T-helper 22 cell (primary cell): ENCODE results near the gene TCERG1.
"Not testable (repeated sequence)": the region's sequence is repeated elsewhere in the genome, so short reads cannot be mapped to it uniquely, and the experiment has no call there.

Experiments
- DNase-seq: peaks from one replicate; pipeline ENCODE4 v3.0.0-alpha.2; 2020; ENCODE audit warnings: low read depth

TCERG1 gene

DNA sequence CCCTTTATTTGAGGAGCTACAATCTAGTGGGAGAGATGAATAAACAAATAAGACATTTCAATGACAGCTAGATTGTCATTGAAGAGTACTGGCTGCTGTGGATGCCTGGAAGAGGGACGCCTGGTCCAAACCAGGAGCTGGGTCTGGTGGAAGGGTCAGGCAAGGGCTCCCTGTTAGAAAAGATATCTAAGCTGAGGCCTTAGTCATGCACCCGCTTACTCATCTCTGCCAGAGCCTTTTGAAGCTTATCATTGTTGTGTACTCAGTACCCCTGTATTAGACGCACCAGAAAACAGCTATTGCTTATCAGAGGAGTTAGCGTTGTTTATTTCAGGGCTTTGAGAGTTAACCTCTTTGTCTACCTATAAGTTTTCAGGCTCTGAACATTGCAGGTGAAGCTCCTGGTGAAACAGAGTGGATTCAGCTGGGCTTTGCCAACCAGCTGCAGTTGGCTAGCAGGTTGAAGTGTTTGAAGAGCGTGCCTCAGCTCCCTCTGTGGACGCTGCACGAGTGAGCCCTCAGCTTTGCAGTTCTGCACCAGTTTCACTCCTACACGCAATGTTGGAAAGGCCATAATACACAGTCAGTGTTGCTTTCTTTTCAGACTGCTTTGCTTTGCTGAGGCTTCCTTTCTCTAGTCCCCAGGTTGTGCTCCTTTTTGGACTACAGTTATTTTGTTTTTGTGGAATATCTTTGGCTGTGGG is 74.4 kb downstream of the TCERG1 start:
- DNase-seq, result no peak

DNA sequence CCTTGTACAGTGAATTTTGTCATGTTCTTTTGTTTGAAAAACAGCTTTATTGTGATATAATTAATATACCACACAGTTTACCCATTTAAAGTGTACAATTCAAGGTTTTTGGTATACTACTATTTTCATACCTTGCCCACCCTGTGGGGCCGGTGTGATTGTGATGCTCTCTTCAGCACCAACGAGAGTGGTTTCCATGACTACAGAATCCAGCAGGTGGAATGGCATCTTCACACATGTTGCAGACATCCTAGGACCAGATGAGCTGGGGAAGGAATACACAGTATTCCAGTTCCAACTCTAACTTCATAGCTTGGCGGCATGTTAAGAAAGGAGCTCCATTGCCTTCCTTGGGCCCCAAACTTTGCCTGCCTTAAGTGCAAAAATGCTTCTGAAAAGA is 76.6 kb downstream of the TCERG1 start:
- no peak for DNase-seq

DNA sequence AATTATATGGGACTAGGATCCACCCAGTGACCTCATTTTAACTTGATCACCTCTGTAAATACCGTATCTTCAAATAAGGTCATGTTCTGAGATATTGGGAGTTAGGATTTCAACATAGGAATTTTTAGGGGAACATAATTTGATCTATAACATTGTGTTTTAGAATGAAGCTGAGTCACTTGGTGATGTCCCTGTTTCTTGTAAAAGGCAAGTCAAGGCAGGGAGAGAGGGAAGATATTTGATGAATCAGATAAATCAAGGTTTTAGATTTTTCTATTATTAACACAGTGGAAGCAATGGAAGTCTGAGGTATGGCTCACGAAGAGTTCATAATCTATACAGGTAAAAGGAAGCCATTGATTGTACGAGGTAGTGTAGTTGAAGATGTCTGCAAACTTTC is 80.7 kb downstream of the TCERG1 start:
- DNase-seq, result no peak

DNA sequence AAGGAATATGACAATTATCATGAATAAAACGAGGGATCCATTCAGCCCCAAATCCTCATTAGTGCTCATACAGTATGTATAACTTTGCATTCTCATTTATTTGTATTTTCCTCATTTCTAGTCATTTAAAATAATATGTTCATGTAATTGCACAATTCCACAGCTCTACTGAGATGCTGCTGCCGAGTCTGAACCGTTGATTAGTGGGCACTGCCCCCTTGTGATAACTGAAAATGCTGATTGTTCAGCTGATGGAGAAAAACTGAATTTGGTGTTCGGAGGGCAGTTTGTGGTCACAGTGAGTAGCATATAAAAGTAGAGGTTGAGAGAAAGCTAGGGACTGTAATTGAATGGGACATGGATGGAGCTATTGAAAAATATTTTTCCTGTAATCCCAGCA is 81.1 kb downstream of the TCERG1 start:
- DNase-seq, result no peak

DNA sequence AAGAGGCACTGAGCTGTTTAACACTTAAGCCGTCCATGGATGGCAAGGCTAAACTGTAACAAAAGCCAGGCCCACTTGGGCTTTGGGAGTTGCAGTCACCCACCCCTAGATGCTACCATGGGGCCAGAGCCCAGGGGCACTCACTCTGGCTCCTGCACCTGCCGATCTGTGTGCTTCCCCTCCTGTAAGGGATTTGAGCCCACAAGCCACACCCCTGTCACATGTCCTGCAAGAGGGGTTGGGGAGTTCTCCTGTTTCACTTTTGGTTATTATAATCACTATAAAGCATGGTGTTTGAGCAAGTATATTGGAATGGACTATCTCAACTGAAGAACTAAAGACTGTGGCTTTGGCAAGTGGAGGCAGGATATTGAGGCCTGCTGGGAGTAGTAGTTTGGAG is 82.9 kb downstream of the TCERG1 start:
- no peak for DNase-seq

DNA sequence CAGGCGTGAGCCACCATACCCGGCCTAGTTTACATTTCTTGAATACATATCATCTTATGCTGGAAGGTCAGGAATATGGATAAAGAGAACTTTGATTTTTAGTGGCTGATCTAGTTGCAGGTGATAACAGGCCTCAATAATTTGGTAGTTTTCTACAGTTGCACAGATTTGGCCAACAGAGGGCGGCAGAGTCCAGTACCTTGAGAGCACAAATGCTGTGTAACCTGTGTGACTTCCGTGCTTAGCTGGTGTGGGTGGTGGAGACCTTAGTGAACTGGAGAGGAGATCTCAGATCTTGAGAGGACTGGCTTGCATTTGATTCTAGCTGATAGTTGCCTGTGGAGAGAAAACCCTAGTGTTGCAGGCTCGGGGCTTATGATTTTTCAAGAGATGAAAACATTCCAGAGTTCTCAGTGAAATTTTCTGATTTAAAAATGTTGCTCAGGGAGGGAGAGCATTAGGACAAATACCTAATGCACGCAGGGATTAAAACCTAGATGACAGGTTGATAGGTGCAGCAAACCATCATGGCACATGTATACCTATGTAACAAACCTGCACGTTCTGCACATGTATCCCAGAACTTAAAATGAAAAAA is 86.2 kb downstream of the TCERG1 start:
- DNase-seq, result peak; percentile 13

DNA sequence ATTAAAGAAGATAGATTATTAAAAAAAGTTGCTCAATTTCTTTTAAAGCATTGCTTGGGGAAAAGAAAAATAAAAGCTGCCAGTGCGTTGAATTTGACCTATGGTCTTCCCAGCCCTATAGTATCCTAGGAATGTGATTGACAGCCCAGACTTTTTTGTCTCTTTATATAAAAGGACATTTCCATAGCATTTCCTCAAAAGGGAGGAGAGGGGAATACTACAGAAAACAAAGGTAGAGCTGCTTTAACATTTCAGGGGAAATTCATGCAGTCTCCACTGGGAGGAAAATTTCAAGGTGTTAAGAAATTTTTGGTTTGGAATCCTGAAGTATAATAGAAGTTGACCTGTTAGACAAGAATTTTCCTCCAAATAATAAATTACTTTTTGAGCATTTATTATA is 86.7 kb downstream of the TCERG1 start:
- DNase-seq, result no peak

DNA sequence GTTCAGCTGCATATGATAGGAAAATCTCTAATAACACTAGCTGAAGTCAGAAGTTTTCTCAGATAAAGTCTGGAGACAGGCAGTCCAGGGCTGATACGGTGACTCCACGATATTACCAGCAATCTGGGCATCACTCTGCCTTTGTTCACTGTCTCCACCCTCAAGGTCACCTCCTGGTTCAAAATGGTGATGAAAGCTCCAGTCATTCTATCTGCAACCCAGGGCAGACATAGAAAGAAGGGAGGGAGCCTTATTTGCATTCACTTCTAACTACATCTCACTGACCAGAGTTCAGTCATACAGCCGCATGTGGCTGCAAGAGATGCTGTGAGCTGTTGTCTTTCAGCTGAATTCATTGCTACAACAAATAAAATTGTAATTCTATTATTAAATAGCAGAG is 91.3 kb downstream of the TCERG1 start:
- DNase-seq, result no peak

DNA sequence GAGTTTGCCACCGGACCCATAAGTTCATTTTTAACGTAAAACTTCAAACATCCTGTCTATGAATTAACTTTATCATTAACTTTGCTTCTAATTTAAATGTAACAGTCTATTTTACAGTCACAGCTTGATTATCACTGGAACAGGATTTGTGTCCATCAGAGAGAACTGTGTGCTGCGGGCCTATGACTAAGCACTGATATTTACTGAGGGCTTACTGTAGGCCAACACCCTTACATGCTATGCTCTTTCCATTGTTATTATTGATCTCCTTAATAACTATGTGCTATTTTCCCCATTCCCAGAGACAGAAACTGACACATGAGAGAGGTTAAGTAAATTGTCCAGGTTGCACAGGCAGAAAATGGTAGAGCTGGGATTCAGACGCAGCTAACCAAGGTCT is 92.8 kb downstream of the TCERG1 start:
- DNase-seq, result no peak

DNA sequence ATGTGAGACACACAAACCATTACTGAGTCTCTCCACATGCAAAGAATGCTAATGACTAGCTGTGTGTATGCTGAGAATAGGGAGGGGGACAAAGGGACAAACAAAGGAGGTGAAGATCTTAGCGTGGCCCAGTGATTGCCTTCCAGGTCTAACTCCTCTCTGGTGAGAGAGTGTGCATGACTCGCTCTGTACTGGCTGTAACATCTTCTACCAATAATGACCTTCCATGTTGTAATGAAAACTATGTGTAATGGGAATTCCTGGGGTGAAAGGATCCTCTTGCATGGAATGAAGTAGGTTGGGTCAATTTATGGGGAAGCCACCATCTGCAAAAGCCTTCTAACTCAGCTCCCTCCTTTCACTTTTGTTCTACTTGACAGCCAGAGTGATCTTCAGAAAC is 93.3 kb downstream of the TCERG1 start:
- DNase-seq, result no peak

DNA sequence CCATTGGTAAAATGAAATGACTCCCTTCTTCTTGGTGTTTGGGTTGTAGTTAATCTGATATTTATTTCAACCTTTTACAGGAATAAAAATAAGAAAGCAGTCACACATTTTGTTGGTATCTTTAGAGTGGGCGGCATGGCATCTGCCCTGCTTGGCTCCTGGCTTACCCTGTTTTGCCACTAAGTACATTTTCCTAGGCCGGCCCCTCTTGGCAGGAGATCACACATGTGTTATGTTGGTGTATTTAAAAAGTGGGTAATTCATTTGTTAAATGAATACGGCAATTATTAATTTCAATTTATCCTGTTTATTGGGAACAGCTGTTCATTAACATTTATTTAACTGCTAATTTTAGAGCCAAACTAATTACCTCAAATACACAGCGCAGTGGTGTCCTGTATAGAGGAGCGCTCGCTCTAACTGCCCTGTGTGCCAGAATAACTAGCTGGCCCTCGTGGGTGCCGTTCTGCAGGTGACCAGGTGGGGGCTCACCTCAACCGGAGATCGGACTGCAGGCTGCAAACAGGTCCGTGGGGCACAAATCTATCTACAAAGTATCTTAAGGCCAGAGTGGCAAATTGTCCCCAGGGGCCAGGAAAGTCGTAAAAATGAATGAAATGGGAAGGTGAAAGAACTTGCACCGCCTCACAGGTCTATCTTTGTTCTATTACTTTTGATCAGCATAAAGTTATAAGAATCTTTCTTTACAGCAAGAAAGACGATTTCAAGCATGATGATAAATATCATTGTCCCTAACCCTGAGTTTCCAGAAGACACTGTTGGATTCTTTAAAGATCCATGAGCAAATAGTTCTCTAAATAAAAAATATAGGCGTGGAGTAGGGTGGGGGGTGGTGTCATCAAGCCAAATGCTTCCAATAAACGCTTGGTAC is 95.1 kb downstream of the TCERG1 start:
- DNase-seq, result peak; percentile 8

DNA sequence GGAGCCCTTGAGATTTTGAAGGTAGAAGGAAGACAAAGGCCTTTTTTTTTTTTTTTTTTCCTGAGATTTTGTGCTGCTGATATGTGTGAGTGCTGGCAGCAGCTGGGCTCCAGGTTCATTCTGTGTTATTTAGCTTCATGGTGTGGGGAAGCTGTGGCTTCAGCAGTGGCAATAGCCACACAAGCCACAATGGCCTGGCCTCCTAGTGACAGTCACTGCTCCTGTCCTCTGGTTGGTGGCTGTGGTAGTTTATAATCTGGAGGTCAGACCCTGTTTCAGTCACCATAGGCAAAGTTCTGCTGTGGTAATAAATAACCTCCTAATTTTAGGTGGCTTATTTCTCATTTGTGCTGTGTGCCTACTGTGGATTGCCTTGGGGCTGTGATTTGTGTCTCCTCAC is 97.1 kb downstream of the TCERG1 start:
- no peak for DNase-seq

DNA sequence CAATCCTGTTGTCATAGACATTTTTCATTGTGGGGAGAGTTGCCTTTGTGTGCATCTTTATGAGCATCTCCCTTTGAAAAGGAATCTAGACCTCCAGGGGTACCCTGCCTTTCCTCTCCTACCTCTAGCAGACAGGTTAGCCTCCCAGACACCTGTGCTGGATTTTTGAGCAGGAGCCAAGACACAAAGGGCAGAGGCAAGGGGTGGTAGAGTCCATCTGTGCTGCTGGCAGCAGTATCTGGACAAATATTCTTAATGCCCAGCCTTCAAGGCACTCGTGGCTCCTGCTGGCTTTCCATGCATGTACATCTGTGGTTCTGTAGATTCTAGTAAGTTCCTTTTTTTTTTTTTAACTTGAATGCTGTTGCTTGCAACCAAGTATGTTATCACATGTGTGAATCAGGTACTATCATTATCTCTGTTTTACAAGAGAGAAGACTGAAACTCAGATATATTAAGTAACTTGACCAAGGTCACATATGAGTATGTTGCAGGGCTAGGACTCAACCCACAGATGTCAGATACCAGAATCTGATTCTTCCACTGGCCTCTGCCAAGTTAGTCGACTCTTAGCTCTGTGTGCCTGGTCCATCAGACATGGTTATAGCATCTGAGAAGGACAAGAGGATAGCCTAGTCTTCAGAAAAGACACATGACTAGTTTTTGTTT is 101.8 kb downstream of the TCERG1 start:
- no peak for DNase-seq

DNA sequence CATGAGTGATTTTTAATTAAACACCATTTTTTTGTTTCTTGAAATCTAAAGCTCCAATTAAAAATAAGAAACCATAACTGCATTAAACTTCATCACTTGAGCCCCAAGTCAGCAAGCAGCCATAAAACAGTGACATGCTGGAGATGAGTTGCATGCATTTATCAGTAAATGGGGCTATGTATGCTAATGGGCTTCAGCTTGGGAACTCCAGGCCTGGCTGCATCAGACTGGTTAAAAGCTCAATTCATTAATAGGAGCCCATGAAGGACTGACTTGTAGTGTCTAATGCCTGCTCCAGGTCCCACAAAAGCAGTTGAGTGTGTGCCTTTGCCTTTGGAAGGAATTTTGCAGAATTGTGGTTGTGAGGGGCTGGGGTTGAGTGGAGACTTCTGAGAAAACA is 102.5 kb downstream of the TCERG1 start:
- no peak for DNase-seq

DNA sequence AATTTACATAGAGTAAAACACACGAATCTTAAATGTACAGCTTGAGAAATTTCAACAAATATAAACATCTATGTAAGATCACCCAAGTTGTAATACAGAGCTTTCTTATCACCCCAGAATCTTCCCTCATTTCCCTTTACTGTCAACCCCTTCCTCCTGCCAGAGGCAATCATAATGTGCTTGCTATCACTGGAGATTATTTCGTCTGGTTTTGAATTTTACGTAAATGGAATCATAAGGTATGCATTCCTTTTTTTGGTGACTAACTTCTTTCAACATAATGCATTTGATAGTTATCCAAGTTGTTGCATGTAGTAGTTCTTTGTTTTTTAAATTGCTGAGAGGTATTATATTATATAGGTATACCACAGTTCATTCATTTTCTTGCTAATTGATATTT is 106.3 kb downstream of the TCERG1 start:
- no peak for DNase-seq

DNA sequence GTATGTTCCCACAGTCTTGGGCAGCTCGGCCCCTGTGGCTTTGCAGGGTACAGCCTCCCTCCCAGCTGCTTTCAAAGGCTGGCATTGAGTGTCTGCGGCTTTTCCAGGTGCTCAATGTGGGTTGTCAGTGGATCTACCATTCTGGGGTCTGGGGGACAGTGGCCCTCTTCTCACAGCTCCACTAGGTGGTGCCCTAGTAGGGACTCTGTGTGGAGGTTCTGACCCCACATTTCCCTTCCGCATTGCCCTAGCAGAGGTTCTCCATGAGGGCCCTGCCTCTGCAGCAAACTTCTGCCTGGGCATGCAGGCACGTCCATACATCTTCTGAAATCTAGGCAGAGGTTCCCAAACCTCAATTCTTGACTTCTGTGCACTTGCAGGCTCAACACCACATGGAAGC is 109.8 kb downstream of the TCERG1 start:
- not testable (repeated sequence) for DNase-seq

DNA sequence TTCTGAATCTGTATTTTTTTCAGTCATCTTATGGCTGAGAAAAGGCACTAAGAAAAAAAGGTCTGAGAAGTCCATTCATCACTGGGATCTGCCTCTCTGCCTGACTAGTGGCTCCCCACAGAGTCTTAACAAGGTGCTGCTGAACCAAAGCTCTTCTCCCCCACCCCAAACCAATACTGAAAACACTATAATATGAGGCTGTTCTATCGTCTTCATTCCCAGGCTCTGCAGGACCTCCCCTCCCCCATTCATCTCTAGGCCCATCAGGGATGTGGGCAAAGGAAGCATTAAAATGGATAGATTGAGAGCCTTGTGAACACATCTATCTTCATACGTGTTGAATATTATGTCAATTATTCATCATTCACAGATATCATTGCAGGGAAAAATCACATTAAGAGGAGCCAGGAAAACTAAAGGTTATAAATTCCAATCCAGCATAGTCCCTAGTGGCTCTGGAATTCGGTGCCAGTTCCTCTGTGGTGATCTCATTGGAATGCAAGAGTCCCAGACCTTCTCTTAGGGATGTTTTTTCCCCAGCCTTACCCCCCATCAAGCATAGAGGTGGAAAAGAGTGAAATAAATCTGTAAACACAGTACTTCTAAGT is 113.2 kb downstream of the TCERG1 start:
- DNase-seq, result no peak
